ENCODE results near the gene BOC.
A peak's percentile ranks its signal among the peaks of the same experiment; 100 is the strongest.

Gene BOC

DNA sequence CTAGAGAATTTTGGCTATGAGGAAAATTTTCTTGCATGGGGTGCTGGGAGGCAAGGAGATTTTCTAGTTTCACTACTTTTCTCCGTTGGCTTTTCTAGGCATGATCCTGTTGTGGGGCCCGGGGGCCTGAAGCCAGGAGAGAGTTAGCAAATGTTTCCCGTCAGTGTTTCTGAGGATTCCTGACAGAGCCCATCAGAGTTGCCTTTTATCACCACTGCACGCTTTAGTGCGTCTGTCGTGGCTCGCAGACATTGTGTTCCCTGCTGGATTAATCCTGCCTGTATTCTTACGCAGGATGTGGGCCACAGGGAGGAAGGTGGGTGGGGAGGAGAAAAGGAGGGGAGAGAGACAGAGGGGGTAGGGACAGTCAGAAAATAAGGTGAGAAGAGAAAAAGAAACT lies 18.1 kb upstream of the BOC start:
- Histone ChIP-seq H3K4me1 (ENCODE audit: control insufficient read depth in 1 of 2, insufficient read depth in 2 of 2, low read length in 2 of 2) (no peaks in the 10 kb centered on the region), H3K4me3 (ENCODE audit: low read depth in 1 of 2, low read length in 2 of 2) (no peak overlapping the region), H3K9ac (ENCODE audit: low read depth in 1 of 2, low read length in 2 of 2) (no peak overlapping the region), H3K36me3 (ENCODE audit: control insufficient read depth in 1 of 2, insufficient read depth in 2 of 2, low read length in 2 of 2) (no peaks in the 10 kb centered on the region), H3K9me3 (ENCODE audit: control insufficient read depth in 1 of 2, low read length in 2 of 2) (peaks cover 0 to 4% of the 10 kb centered on the region in 2 donors), H3K27ac (ENCODE audit: low read depth, low read length) (no peak overlapping the region), H3K27me3 (ENCODE audit: control insufficient read depth in 1 of 2, insufficient read depth in 2 of 2, low read length in 2 of 2) (no peaks in the 10 kb centered on the region)

DNA sequence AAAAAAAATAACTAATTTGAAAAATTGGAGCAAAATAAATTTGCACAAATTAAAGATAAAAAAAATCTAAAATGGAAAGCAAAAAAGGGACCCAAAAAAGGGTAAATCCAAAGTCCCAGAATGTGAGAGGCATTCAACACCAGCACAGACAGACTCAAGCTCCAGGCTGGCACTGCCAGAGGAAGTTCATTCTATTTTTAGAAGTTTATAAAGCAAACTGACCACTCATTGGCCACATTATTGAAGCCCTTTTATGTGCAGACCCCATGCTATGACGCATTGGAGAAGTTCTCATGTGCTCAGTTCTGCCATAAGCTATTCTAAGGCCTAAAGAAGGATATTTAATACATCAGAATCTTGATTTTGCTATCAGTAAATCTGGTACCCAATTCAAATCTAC lies 17.6 kb upstream of the BOC start:
- Histone ChIP-seq H3K27ac (ENCODE audit: low read depth, low read length) (no peak overlapping the region), H3K9ac (ENCODE audit: low read depth in 1 of 2, low read length in 2 of 2) (no peak overlapping the region), H3K4me1 (ENCODE audit: control insufficient read depth in 1 of 2, insufficient read depth in 2 of 2, low read length in 2 of 2) (no peaks in the 10 kb centered on the region), H3K36me3 (ENCODE audit: control insufficient read depth in 1 of 2, insufficient read depth in 2 of 2, low read length in 2 of 2) (no peaks in the 10 kb centered on the region), H3K27me3 (ENCODE audit: control insufficient read depth in 1 of 2, insufficient read depth in 2 of 2, low read length in 2 of 2) (no peaks in the 10 kb centered on the region), H3K9me3 (ENCODE audit: control insufficient read depth in 1 of 2, low read length in 2 of 2) (no peaks in the 10 kb centered on the region), H3K4me3 (ENCODE audit: low read depth in 1 of 2, low read length in 2 of 2) (no peak overlapping the region)

DNA sequence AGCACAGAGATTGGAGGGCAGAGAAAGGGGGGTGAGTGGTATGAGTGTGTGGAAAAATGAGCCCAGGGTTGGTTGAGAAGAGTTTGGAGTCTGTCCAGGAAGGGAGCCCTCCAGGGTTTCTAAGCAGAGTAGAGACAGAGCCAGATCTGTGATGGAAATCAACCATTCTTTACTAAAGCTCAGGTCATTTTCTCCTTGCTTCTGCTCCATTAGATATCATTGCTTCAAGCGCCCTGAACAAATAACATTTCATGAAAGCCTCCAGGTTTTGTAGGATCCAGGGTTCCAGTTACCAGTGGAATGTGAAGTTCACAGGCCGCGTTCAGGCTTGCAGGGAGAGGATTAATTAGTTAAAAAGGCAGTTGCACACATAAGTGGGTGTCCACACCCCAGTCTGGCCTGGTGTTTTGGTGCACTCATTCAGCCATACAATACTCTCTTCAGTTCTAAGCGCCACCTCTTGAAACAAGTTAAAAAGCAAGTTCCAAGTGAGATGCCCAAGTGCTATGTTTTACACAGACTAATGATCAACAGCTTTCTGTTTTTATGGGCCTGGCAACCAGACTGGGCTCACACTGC lies 16.4 kb upstream of the BOC start:
- Histone ChIP-seq H3K4me3 (ENCODE audit: low read depth in 1 of 2, low read length in 2 of 2) (no peak overlapping the region), H3K27ac (ENCODE audit: low read depth, low read length) (no peak overlapping the region), H3K4me1 (ENCODE audit: control insufficient read depth in 1 of 2, insufficient read depth in 2 of 2, low read length in 2 of 2) (no peaks in the 10 kb centered on the region), H3K9me3 (ENCODE audit: control insufficient read depth in 1 of 2, low read length in 2 of 2) (no peaks in the 10 kb centered on the region), H3K27me3 (ENCODE audit: control insufficient read depth in 1 of 2, insufficient read depth in 2 of 2, low read length in 2 of 2) (no peaks in the 10 kb centered on the region), H3K9ac (ENCODE audit: low read depth in 1 of 2, low read length in 2 of 2) (no peak overlapping the region), H3K36me3 (ENCODE audit: control insufficient read depth in 1 of 2, insufficient read depth in 2 of 2, low read length in 2 of 2) (no peaks in the 10 kb centered on the region)

DNA sequence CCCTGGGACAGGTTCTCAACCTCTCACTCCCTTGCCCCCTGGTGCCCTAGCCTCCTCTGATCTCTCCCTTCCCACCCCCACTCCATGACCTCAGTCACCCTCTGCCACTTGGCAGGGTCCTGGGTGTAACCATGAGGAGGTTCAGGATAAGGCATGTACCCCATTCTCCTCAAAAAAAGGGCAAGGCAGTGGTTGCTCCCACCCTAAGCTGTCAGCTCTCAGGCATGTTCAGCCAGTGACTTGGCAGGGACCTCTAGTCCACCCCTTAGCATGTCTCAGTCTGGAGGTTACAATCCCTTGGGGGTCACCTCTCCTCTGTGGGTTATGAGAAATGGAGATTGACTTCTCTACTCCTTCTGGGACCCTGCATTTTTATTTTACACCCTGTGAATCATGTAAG lies 11.0 kb upstream of the BOC start:
- Histone ChIP-seq H3K9me3 (ENCODE audit: control insufficient read depth in 1 of 2, low read length in 2 of 2) (no peaks in the 10 kb centered on the region), H3K27ac (ENCODE audit: low read depth, low read length) (no peak overlapping the region), H3K9ac (ENCODE audit: low read depth in 1 of 2, low read length in 2 of 2) (no peak overlapping the region), H3K4me1 (ENCODE audit: control insufficient read depth in 1 of 2, insufficient read depth in 2 of 2, low read length in 2 of 2) (no peaks in the 10 kb centered on the region), H3K36me3 (ENCODE audit: control insufficient read depth in 1 of 2, insufficient read depth in 2 of 2, low read length in 2 of 2) (no peaks in the 10 kb centered on the region), H3K27me3 (ENCODE audit: control insufficient read depth in 1 of 2, insufficient read depth in 2 of 2, low read length in 2 of 2) (no peaks in the 10 kb centered on the region), H3K4me3 (ENCODE audit: low read depth in 1 of 2, low read length in 2 of 2) (no peak overlapping the region)

DNA sequence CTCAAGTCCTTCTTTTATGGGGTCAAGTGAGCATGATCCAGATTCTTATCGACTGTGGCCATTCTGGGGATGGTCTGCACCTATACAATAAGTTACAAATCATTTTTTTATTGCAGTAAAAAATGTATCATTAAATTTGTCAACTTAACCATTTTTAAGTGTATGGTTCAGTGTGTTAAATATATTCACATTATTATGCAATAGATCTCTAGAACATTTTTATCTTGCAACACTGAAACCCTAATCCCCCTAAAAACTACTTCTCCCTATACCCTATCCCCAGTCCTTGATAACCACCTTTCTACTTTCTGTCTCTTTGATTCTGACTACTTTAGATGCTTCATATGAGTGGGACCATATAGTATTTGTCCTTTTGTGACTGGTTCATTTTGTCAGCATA lies 10.4 kb upstream of the BOC start:
- no peak overlapping the region for H3K27ac ChIP-seq (ENCODE audit: low read depth, low read length)
- no peaks in the 10 kb centered on the region for H3K27me3 ChIP-seq (ENCODE audit: control insufficient read depth in 1 of 2, insufficient read depth in 2 of 2, low read length in 2 of 2)
- no peaks in the 10 kb centered on the region for H3K4me1 ChIP-seq (ENCODE audit: control insufficient read depth in 1 of 2, insufficient read depth in 2 of 2, low read length in 2 of 2)
- H3K4me3 ChIP-seq (ENCODE audit: low read depth in 1 of 2, low read length in 2 of 2), result no peak overlapping the region
- H3K9me3 ChIP-seq (ENCODE audit: control insufficient read depth in 1 of 2, low read length in 2 of 2), result no peaks in the 10 kb centered on the region
- no peak overlapping the region for H3K9ac ChIP-seq (ENCODE audit: low read depth in 1 of 2, low read length in 2 of 2)
- no peaks in the 10 kb centered on the region for H3K36me3 ChIP-seq (ENCODE audit: control insufficient read depth in 1 of 2, insufficient read depth in 2 of 2, low read length in 2 of 2)

DNA sequence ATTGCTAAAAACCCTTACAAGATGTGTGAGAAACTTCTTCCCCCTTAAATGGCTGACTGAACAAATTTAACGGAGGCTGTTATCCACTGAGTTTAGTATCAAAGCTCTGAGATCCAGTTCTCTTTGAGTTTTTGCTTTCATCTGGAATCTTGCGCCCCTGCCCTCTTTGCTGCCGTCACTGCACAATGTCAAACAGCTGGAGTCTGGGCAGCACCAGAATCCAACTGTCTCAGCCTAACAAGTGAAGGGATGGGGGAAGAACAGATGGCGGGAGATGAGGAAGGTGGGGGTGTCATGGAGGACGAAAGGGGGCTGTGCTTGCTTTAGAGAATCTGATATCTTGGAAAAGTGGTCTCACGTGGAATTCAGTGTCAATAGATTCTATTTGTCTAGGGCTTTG lies 7.0 kb upstream of the BOC start:
- Histone ChIP-seq H3K9ac (ENCODE audit: low read depth in 1 of 2, low read length in 2 of 2) (no peak overlapping the region), H3K4me1 (ENCODE audit: control insufficient read depth in 1 of 2, insufficient read depth in 2 of 2, low read length in 2 of 2) (no peaks in the 10 kb centered on the region), H3K36me3 (ENCODE audit: control insufficient read depth in 1 of 2, insufficient read depth in 2 of 2, low read length in 2 of 2) (no peaks in the 10 kb centered on the region), H3K27me3 (ENCODE audit: control insufficient read depth in 1 of 2, insufficient read depth in 2 of 2, low read length in 2 of 2) (no peaks in the 10 kb centered on the region), H3K27ac (ENCODE audit: low read depth, low read length) (no peak overlapping the region), H3K4me3 (ENCODE audit: low read depth in 1 of 2, low read length in 2 of 2) (no peak overlapping the region), H3K9me3 (ENCODE audit: control insufficient read depth in 1 of 2, low read length in 2 of 2) (no peaks in the 10 kb centered on the region)

DNA sequence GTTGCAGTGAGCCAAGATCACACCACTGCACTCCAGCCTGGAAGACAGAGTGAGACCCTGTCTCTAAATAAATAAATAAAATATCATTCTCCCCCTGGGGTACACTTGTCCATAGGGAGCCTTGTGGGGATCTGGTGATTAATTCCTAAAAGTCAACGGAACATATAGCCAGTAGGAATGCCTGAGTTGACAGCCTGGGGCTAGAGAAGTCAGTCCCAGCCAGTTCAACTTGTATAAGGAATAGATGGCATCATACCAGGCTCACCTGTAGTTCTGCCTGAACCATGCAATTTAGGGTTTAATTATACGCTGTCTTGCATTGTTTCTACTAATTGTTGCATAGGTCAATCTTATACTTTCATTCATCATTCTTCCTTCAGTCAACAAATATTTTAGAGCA lies 5.9 kb upstream of the BOC start:
- Histone ChIP-seq H3K36me3 (ENCODE audit: control insufficient read depth in 1 of 2, insufficient read depth in 2 of 2, low read length in 2 of 2) (no peaks in the 10 kb centered on the region), H3K9ac (ENCODE audit: low read depth in 1 of 2, low read length in 2 of 2) (no peak overlapping the region), H3K4me1 (ENCODE audit: control insufficient read depth in 1 of 2, insufficient read depth in 2 of 2, low read length in 2 of 2) (no peaks in the 10 kb centered on the region), H3K9me3 (ENCODE audit: control insufficient read depth in 1 of 2, low read length in 2 of 2) (no peaks in the 10 kb centered on the region), H3K27ac (ENCODE audit: low read depth, low read length) (no peak overlapping the region), H3K27me3 (ENCODE audit: control insufficient read depth in 1 of 2, insufficient read depth in 2 of 2, low read length in 2 of 2) (peaks cover 3 to 4% of the 10 kb centered on the region in 2 donors), H3K4me3 (ENCODE audit: low read depth in 1 of 2, low read length in 2 of 2) (no peak overlapping the region)

DNA sequence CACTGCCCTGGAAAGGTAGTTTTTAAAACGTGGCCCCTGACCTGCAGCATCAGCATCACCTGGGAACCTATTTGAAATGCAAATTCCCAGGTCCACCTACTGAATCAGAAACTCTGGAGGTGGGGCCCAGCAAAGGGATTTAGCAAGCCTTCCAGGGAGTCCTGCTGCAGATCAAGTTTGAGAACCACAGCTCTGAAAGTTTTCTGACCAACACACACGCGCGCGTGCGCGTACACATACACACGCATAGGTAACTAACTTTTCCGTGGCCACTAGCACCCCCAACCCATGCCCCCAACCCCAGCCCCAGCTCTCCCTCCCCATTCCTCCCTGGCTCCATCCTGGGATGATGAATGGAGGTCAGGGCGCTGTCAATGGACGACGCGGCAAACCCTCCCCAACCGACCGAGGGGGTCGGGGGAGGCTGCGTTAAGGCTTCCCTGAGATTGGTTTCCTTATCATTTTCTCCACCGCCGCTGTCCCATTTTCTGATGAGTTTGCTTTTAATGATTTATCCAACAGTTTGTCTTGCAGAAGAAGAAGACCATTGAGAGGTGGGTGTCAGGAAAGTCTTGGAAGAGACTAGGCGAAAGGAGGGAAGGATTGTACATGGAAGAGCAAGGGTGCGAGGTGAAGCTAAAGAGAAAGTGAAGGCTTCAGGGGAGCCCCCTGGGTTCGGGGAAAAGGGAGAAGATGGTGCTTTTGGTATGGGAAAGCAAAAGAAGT lies 590 bp upstream of the BOC start:
- Histone ChIP-seq H3K4me3 (ENCODE audit: low read depth in 1 of 2, low read length in 2 of 2) (peak overlapping the region; percentile 68 to 76), H3K27me3 (ENCODE audit: control insufficient read depth in 1 of 2, insufficient read depth in 2 of 2, low read length in 2 of 2) (peaks cover 25 to 37% of the 10 kb centered on the region in 2 donors), H3K27ac (ENCODE audit: low read depth, low read length) (peak overlapping the region; percentile 36), H3K36me3 (ENCODE audit: control insufficient read depth in 1 of 2, insufficient read depth in 2 of 2, low read length in 2 of 2) (no peaks in the 10 kb centered on the region), H3K9me3 (ENCODE audit: control insufficient read depth in 1 of 2, low read length in 2 of 2) (no peaks in the 10 kb centered on the region), H3K4me1 (ENCODE audit: control insufficient read depth in 1 of 2, insufficient read depth in 2 of 2, low read length in 2 of 2) (peaks cover 7% of the 10 kb centered on the region in 2 donors), H3K9ac (ENCODE audit: low read depth in 1 of 2, low read length in 2 of 2) (no peak overlapping the region)

DNA sequence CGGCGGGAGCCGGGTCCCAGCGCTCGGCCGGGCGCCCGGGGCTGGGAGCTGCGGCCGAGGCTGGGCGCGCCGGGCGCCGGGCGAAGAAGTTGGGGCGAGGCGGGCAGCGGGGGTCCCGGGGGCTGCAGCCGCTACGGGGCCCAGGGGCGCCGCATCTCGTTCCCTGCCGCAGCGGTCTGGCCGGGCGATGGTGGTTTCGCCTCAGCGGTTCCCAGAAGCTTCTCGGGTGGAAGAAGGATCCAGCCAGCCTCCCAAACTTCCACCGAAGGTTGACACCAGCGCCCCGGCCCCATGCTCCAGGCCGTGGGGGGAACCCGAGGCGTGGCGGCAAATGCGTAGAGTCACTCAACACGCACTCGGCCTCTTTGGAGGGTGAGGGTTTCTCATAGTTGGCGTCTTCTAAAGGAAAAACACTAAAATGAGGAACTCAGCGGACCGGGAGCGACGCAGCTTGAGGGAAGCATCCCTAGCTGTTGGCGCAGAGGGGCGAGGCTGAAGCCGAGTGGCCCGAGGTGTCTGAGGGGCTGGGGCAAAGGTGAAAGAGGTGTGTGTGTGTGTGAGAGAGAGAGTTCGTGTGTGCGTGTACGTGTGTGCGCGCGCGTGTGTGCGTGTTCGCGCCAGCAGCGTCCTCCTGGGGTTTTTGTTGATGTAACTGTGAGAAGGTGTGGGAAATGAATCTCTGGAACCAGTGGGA lies 940 bp downstream of the BOC start:
- Histone ChIP-seq H3K4me1 (ENCODE audit: control insufficient read depth in 1 of 2, insufficient read depth in 2 of 2, low read length in 2 of 2) (peaks cover 7% of the 10 kb centered on the region in 2 donors), H3K9ac (ENCODE audit: low read depth in 1 of 2, low read length in 2 of 2) (peak overlapping the region; percentile 36 to 47), H3K9me3 (ENCODE audit: control insufficient read depth in 1 of 2, low read length in 2 of 2) (no peaks in the 10 kb centered on the region), H3K4me3 (ENCODE audit: low read depth in 1 of 2, low read length in 2 of 2) (peak overlapping the region; percentile 70 to 76), H3K36me3 (ENCODE audit: control insufficient read depth in 1 of 2, insufficient read depth in 2 of 2, low read length in 2 of 2) (no peaks in the 10 kb centered on the region), H3K27ac (ENCODE audit: low read depth, low read length) (no peak overlapping the region), H3K27me3 (ENCODE audit: control insufficient read depth in 1 of 2, insufficient read depth in 2 of 2, low read length in 2 of 2) (peaks cover 25 to 37% of the 10 kb centered on the region in 2 donors)

DNA sequence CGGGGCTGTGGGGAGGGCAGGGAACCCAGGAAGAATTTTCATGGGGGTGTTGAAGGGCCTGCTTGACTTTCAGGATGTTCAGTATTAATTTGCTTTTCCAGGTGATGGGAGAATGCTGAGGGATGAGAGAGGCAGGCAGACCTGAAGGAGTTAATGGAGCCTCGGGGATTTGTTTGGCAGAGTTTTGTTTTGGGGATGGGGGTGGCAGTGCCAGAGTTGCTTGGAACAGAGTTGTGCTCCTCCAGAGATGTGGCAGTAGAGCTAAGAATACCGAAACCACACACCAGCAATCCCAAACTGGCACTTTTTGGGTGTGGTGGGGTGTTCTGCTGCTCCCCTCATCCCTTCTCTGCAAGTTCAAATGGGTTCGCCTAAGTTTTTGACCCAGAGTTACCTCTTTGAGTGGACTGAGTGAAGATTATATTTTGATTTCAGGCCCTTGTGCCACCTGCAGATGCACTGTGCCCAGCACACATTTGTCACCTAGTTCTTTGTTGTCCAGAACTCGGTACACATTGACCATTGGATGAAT lies 1.6 kb downstream of the BOC start:
- peaks cover 25 to 37% of the 10 kb centered on the region in 2 donors for H3K27me3 ChIP-seq (ENCODE audit: control insufficient read depth in 1 of 2, insufficient read depth in 2 of 2, low read length in 2 of 2)
- H3K4me3 ChIP-seq (ENCODE audit: low read depth in 1 of 2, low read length in 2 of 2), result peak overlapping the region; percentile 70 to 76
- no peaks in the 10 kb centered on the region for H3K36me3 ChIP-seq (ENCODE audit: control insufficient read depth in 1 of 2, insufficient read depth in 2 of 2, low read length in 2 of 2)
- no peaks in the 10 kb centered on the region for H3K9me3 ChIP-seq (ENCODE audit: control insufficient read depth in 1 of 2, low read length in 2 of 2)
- H3K9ac ChIP-seq (ENCODE audit: low read depth in 1 of 2, low read length in 2 of 2), result peak overlapping the region; percentile 36 to 47
- peaks cover 7% of the 10 kb centered on the region in 2 donors for H3K4me1 ChIP-seq (ENCODE audit: control insufficient read depth in 1 of 2, insufficient read depth in 2 of 2, low read length in 2 of 2)
- no peak overlapping the region for H3K27ac ChIP-seq (ENCODE audit: low read depth, low read length)

Data from duodenal mucosa (tissue), 2 donors.